ENCODE measurements around the gene IFNA14. TPM values are rescaled to one million over a fixed set of nuclear protein-coding genes. Genes with fewer than 3 reads are reported as not detected.

IFNA14 gene
- not detected for total RNA-seq

DNA sequence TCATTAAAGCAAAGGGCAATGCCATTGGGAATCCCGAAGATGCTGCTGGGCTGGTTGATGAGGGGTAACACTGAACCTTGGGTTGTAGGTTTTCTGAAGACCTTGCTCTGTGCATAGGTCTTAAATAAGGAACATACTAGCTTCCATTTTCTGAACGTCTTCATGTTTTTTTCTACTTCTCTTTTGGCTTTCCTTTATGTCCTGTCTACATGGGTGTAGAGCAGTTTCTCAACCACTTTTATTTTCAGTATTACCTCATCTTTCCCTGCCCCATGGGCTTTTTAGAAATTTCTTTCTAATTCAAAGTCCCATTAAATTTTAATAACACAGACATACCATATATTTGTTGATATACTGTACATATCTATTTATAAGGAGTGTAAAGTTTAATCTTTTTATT lies at the start of gene IFNA14:
Gene IFNA14, minus strand, starts transcription at position 95 of the 400 bp plus-strand sequence. Its CDS starts 70 bp downstream, at position 25.
- Mint-ChIP-seq H3K4me1 (peaks cover 11% of the 10 kb centered on the region), H3K9me3 (no peaks in the 10 kb centered on the region), H3K27me3 (peaks cover 31% of the 10 kb centered on the region), H3K4me3 (no peak within 1 kb of the TSS), H3K36me3 (no peaks in the 10 kb centered on the region), H3K27ac (no peak within 1 kb of the TSS)
- DNase-seq: no peak
- no peak for ATAC-seq (ENCODE audit: low read depth)
- POLR2A ChIA-PET: no interaction called here

DNA sequence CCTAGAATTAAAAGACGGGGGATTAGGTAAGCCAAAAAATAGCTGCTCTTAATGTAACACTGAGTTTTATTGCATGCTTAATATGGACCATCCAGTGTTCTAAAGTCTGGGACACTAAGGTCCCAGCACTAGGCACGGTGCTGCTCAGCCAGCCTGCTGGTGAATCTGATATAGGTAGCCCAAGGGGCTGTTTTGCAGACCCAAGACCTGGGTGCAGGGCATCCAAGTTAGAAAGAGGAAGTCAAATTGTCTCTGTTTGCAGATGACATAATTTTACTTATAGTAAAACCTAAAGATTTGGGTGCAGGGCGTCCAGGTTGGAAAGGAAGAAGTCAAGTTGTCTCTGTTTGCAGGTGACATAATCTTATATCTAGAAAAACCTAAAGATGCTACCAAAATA lies 47.5 kb upstream of the IFNA14 start:
- peaks cover 32% of the 10 kb centered on the region for H3K27me3 Mint-ChIP-seq
- DNase-seq (no peak), ATAC-seq (ENCODE audit: low read depth) (no peak)
- H3K4me3 Mint-ChIP-seq: no peak overlapping the region
- H3K36me3 Mint-ChIP-seq: no peaks in the 10 kb centered on the region
- H3K27ac Mint-ChIP-seq: no peak overlapping the region
- H3K4me1 Mint-ChIP-seq: no peaks in the 10 kb centered on the region
- H3K9me3 Mint-ChIP-seq: no peaks in the 10 kb centered on the region
- POLR2A ChIA-PET: no interaction called here

DNA sequence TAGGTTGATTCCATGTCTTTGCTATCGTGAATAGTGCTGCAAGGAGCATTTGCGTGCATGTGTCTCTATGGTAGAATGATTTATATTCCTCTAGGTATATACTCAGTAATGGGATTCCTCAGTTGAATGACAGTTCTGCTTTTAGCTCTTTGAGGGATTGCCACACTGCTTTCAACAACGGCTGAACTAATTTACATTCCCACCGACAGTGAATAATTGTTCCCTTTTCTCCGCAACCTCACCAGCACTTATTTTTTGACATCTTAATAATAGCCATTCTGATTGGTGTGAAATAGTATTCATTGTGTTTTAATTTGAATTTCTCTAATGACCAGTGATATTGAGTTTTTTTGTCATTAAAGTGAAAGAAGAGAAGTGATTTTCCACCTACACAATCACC lies 46.9 kb upstream of the IFNA14 start:
- Mint-ChIP-seq H3K9me3 (no peaks in the 10 kb centered on the region), H3K27ac (no peak overlapping the region), H3K4me3 (no peak overlapping the region), H3K27me3 (peaks cover 34% of the 10 kb centered on the region), H3K36me3 (no peaks in the 10 kb centered on the region), H3K4me1 (no peaks in the 10 kb centered on the region)
- ATAC-seq (ENCODE audit: low read depth) (no peak), DNase-seq (no peak)
- POLR2A ChIA-PET: no interaction called here

DNA sequence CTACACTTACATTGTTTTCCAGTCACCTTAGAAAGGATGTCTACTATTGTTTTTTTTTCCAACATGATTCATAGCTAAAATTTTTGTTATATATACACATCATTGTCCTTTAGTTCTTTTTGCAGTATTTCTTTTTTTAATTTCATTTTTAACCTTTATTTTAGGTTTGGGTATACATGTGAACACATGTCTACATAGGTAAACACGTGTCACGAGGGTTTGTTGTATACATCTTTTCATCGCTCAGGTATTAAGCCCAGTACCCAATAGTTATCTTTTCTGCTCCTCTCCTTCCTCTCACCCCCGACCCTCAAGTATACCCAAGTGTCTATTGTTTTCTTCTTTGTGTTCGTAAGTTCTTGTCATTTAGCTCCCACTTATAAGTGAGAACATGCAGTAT lies 46.3 kb upstream of the IFNA14 start:
- POLR2A ChIA-PET: no interaction called here
- Mint-ChIP-seq H3K4me3 (no peak overlapping the region), H3K4me1 (no peaks in the 10 kb centered on the region)

DNA sequence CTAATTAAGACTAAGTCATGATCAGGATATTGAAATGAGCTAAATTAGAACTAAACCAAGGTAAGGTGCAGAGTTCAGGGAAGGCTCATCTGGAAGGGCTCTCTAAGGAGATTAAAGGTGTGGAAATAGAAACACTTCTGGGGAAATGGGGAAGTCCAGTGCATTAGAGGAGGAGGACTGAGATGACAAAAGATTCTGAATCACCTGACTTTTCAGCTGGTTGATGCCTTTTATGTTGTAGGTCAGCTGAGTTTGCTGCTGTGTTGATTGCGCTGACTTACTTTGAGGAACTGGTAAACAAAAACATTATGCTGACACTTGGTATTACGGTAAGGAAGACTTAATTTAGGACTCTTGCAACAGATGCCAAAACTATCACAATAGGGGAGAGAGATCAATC lies 41.5 kb upstream of the IFNA14 start:
- H3K4me1 Mint-ChIP-seq: no peaks in the 10 kb centered on the region
- no peaks in the 10 kb centered on the region for H3K36me3 Mint-ChIP-seq
- ATAC-seq (ENCODE audit: low read depth): no peak
- H3K27me3 Mint-ChIP-seq: peaks cover 40% of the 10 kb centered on the region
- H3K4me3 Mint-ChIP-seq: no peak overlapping the region
- no peak for DNase-seq
- POLR2A ChIA-PET: no interaction called here
- no peaks in the 10 kb centered on the region for H3K9me3 Mint-ChIP-seq
- H3K27ac Mint-ChIP-seq: no peak overlapping the region

More for the DNA sequence above, 46.3 kb upstream of the IFNA14 start:
- H3K36me3 Mint-ChIP-seq: no peaks in the 10 kb centered on the region
- no peaks in the 10 kb centered on the region for H3K9me3 Mint-ChIP-seq
- peaks cover 39% of the 10 kb centered on the region for H3K27me3 Mint-ChIP-seq
- no peak for ATAC-seq (ENCODE audit: low read depth)
- no peak overlapping the region for H3K27ac Mint-ChIP-seq
- DNase-seq: no peak

- no peaks in the 10 kb centered on the region for H3K4me1 Mint-ChIP-seq
- H3K27me3 Mint-ChIP-seq: peaks cover 30% of the 10 kb centered on the region
- POLR2A ChIA-PET: no interaction called here
- ATAC-seq (ENCODE audit: low read depth): no peak
- no peaks in the 10 kb centered on the region for H3K36me3 Mint-ChIP-seq
- no peak for DNase-seq
- H3K4me3 Mint-ChIP-seq: no peak overlapping the region
- H3K9me3 Mint-ChIP-seq: no peaks in the 10 kb centered on the region
- H3K27ac Mint-ChIP-seq: no peak overlapping the region
These were observed 28.5 kb upstream of the IFNA14 start for GRCh38 chr9:21268347-21268657.

- POLR2A ChIA-PET: no interaction called here
- DNase-seq: no peak
- Mint-ChIP-seq H3K4me1 (no peaks in the 10 kb centered on the region), H3K4me3 (no peak overlapping the region), H3K27me3 (peaks cover 31% of the 10 kb centered on the region), H3K27ac (no peak overlapping the region), H3K9me3 (no peaks in the 10 kb centered on the region), H3K36me3 (no peaks in the 10 kb centered on the region)
- ATAC-seq (ENCODE audit: low read depth): no peak
These were observed 27.9 kb upstream of the IFNA14 start for GRCh38 chr9:21267485-21268346.

DNA sequence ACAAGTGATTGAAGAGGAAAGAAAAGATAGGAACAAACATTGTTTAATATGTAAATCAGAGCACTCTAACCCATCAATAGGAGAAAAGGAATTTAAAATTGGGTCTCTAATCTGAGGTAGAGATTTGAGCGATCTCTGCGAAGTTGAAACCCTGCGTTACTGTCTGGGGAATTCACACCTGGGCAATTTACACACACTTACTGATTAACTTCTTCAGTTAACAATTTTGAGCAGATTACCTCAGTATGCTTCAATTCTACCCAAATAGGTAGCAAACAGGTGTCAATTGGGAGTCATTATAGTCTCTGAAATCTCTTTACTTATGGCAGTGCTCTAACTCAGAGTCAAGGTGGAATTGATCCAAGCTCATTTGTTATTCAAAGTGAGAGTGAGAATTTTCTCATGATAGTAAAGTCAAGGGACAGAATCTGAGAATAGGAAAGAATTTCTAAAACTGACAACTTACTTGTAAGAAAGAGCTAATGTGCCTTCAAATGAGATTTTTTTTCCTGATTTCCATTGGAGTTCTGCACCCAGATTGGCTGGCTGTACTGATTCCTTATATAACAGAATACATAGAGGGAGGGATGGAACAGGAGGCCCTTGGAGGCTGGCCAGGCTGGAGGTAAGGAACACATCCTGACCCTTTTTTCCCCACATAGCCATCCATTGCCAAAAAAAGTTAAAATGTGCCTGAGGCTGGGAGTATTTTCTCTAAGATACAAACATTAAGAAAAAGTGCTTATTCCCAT lies 27.1 kb upstream of the IFNA14 start:
- no peak overlapping the region for H3K27ac Mint-ChIP-seq
- no peaks in the 10 kb centered on the region for H3K36me3 Mint-ChIP-seq
- ATAC-seq (ENCODE audit: low read depth) (no peak), DNase-seq (no peak)
- H3K9me3 Mint-ChIP-seq: no peaks in the 10 kb centered on the region
- H3K27me3 Mint-ChIP-seq: peaks cover 34% of the 10 kb centered on the region
- POLR2A ChIA-PET: no interaction called here
- no peaks in the 10 kb centered on the region for H3K4me1 Mint-ChIP-seq
- H3K4me3 Mint-ChIP-seq: no peak overlapping the region

DNA sequence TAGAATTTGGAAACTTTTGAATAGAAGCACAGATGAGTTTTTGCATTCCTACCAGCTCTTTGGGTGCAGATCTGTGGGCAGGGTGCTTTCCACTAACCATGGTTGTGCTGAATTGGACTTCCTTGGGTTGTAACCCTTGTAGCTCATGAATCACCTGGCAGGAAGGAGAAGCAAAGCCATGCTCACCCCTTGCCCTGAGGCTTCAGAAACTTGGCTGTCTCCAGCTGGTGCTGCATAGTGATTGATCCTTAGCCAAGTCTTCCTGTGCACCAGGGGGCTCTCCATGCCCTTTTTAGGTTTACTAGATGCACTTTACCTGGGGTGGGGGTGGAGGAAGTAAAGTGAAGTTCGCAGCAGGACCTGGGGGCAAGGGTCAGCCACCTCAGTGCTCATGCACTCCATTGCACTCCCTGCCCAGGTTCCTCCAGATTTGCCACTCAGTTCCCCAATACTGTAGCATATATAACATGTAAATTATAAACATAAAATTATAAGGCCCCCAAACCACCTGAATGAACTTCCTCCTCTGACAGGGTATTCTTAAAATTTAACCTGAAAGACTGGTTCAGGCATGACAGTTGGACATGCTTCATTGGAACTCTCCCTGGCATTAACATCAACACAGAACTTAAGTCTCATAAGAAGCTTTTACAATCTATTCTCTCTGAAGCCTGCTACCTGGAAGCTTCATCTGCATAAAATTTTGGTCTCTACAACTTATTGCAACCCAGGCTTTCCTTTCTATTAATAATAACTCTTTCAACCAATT lies 25.8 kb upstream of the IFNA14 start:
- Mint-ChIP-seq H3K4me3 (no peak overlapping the region), H3K27ac (no peak overlapping the region), H3K4me1 (no peaks in the 10 kb centered on the region), H3K9me3 (no peaks in the 10 kb centered on the region), H3K36me3 (no peaks in the 10 kb centered on the region), H3K27me3 (peaks cover 34% of the 10 kb centered on the region)
- DNase-seq (no peak), ATAC-seq (ENCODE audit: low read depth) (no peak)
- POLR2A ChIA-PET: no interaction called here

DNA sequence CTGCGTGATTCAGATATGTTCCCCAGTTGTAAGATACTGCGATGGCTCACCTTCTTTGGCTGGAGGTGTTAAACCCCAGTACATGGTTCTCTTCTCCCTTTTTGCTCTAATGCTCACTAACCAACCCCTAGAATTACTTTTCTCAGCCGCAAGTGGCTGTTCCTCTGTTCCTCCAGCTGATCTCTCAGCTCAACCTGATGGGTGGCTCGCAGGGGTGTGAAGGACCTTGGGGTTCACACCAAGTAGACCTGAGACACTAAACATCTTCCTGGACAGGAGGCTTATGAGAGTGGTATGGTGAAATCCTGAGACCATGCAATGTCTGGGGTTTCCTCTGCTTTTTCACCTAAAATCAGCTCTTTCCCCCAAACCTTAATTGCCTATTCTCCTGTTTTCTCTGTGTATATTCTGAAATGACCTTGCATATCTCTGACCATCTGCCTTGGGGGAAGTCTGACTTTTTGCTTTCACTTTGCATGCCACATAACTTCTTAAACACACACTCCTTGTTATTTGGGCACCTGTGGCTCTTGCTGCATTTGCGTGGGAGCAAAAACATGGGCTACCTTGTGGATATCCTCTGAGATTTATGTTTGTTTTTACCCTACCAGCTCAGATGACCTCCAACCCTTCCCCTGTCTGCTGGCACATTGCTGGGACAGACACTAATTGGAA lies 15.9 kb upstream of the IFNA14 start:
- Mint-ChIP-seq H3K36me3 (no peaks in the 10 kb centered on the region), H3K9me3 (no peaks in the 10 kb centered on the region), H3K4me1 (peaks cover 8% of the 10 kb centered on the region), H3K27me3 (peaks cover 35% of the 10 kb centered on the region), H3K4me3 (no peak overlapping the region), H3K27ac (no peak overlapping the region)
- POLR2A ChIA-PET: no interaction called here
- ATAC-seq (ENCODE audit: low read depth) (no peak), DNase-seq (no peak)

DNA sequence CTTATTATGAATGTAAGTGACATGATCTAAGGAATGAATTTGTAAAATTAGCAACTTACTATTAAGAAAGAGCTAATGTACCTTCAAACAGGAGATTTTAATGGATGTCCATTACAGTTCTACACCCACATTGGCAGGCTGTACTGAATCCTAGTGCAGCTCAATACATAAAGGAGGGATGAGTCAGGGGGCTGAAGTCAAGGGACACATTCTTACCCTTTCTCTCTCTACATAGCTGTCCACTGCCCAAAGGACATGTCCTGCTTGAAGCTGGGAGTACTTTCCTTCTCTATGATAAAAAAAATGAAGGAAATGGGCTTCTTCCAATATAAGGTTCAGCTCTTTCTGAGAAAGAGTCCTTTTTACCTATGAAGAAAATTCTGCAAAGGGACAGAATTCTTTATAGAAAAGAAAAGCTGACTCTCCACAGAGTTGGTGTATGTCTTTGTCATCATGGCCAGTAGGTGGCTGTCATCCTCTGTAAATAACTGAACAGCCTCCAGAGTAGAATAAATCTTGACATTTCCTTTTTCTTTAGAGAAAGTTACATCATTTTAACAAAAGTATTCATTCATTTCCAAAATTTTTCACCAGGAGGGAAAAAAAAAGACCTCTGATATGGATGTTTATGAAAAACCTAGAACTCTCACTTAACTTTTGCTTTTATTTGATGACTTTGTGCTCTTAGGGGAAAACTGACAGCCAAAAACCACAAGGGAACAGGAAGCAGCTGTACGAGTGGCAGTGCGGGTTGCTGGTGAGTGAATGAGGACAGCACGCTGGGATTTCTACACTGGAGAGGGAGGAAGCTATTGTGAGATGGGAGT lies 13.1 kb upstream of the IFNA14 start:
- POLR2A ChIA-PET: no interaction called here
- no peaks in the 10 kb centered on the region for H3K9me3 Mint-ChIP-seq
- peaks cover 8% of the 10 kb centered on the region for H3K4me1 Mint-ChIP-seq
- H3K36me3 Mint-ChIP-seq: no peaks in the 10 kb centered on the region
- H3K4me3 Mint-ChIP-seq: peak overlapping the region; percentile 31
- H3K27ac Mint-ChIP-seq: no peak overlapping the region
- DNase-seq (no peak), ATAC-seq (ENCODE audit: low read depth) (peak; percentile 68)
- peaks cover 44% of the 10 kb centered on the region for H3K27me3 Mint-ChIP-seq

GRCh38 chr9:21251638-21252037 lies 11.8 kb upstream of the IFNA14 start:
- no peak for ATAC-seq (ENCODE audit: low read depth)
- Mint-ChIP-seq H3K27me3 (peaks cover 44% of the 10 kb centered on the region), H3K4me3 (no peak overlapping the region), H3K36me3 (no peaks in the 10 kb centered on the region), H3K9me3 (no peaks in the 10 kb centered on the region), H3K4me1 (peaks cover 8% of the 10 kb centered on the region), H3K27ac (no peak overlapping the region)
- POLR2A ChIA-PET: no interaction called here
- DNase-seq: no peak

- DNase-seq (no peak), ATAC-seq (ENCODE audit: low read depth) (no peak)
- H3K4me3 Mint-ChIP-seq: no peak overlapping the region
- no peak overlapping the region for H3K27ac Mint-ChIP-seq
- H3K4me1 Mint-ChIP-seq: peaks cover 8% of the 10 kb centered on the region
- H3K9me3 Mint-ChIP-seq: no peaks in the 10 kb centered on the region
- peaks cover 44% of the 10 kb centered on the region for H3K27me3 Mint-ChIP-seq
- no peaks in the 10 kb centered on the region for H3K36me3 Mint-ChIP-seq
- POLR2A ChIA-PET: no interaction called here
These were observed 11.4 kb upstream of the IFNA14 start for GRCh38 chr9:21251190-21251589.

Measured in activated naive CD8-positive, alpha-beta T cell treated with anti-CD3 and anti-CD28 coated beads, Interleukin-2, amount 10 ng/mL, durations not matched to agents 7 days and 5 days (primary cell).